GM12865 (cell line): ENCODE data around the gene TBX2.

ENCODE experiments used
- DNase-seq: peaks from one replicate; pipeline ENCODE4 v3.0.0; 2010; ENCODE audit warnings: low read depth
- H3K4me3 ChIP-seq: 2 replicates; pipeline ENCODE4 v1.5.1; 2011; ENCODE audit warnings: mild to moderate bottlenecking, low read depth, low read length, control low read depth
- CTCF ChIP-seq: IDR thresholded peaks from 2 replicates; pipeline ENCODE4 v1.5.1; 2011; ENCODE audit warnings: low read length, control low read depth, low read depth, inconsistent platforms; ENCODE audit not compliant: insufficient read depth; ENCODE audit errors: missing control alignments

The TBX2 gene

DNA sequence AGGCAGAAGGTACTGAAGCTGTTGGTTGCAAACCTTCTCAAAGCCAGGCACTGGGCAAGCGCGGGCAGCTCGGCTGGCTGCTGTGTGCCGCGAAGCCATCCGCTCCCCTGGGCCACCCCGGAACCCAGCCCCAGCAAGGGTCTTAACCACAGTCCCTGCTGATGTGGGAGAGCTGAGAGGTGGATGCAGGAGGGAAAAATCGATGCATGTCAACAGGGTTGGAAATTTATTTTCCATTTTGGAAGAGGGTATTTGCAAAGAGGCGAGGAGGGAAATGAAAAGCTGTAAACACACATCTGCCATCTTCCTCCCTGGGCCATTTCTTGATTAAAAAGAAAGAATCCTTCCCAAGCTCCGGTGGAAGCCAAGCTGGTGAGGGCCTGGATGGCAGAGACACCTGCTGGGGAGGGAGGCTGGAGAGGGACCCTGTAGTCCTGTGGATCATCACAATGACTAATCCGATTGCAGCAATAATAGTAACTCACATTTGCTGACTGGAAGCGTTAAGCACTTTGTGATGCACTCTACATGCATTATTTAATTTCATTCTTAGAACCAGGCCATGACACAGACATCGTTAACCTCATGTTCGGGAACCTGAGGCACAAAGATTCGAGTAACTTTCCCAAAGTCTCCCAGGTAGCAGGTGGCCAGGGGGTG, 13.9 kb upstream of the TBX2 start:
- no peak for TF ChIP-seq CTCF
- no peak overlapping the region for H3K4me3 ChIP-seq
- no peak for DNase-seq

DNA sequence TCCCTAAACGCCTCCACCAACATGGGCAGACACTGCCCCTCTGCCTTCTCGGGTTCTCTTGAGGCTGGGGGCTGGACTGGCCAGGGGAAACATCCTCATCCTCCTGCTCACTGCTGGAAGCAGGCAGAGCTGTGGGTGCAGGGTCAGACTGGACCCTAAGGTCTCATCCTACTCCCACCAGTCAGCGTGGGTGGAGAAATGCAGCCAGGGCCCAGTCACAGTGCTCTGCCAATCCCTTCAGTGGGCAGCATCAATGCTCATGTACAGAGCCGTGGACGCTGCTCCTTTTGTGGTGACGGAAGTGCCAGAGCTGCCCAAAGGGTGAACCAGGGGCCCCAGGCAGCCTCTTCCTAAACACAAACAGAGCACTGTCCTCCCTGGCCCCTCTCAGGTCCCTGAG, 13.4 kb upstream of the TBX2 start:
- H3K4me3 ChIP-seq = no peak overlapping the region
- no peak for DNase-seq
- TF ChIP-seq CTCF = no peak

DNA sequence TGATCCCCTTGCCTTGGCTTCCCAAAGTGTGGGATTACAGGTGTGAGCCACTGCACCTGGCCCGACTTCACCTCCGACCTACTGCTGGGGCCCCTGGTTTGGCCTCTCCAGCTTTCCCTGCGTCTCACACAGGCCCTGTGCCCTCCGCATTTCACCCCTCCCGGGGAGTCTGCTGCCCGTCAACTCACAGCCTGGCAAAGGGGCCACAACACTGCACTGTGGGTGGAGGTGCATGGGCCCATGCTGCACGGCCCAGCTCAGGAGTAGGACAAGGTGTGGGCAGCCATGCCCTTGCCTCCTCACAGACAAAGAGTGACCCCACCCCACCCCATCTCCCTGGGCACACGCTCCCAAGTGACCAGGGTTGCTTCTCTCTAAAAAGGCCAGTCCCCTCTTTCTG, 12.6 kb upstream of the TBX2 start:
- TF ChIP-seq CTCF = no peak
- no peak overlapping the region for H3K4me3 ChIP-seq
- DNase-seq = no peak

GRCh38 chr17:61387511-61388305, 11.9 kb upstream of the TBX2 start:
- DNase-seq = no peak
- H3K4me3 ChIP-seq = no peak overlapping the region
- no peak for TF ChIP-seq CTCF

DNA sequence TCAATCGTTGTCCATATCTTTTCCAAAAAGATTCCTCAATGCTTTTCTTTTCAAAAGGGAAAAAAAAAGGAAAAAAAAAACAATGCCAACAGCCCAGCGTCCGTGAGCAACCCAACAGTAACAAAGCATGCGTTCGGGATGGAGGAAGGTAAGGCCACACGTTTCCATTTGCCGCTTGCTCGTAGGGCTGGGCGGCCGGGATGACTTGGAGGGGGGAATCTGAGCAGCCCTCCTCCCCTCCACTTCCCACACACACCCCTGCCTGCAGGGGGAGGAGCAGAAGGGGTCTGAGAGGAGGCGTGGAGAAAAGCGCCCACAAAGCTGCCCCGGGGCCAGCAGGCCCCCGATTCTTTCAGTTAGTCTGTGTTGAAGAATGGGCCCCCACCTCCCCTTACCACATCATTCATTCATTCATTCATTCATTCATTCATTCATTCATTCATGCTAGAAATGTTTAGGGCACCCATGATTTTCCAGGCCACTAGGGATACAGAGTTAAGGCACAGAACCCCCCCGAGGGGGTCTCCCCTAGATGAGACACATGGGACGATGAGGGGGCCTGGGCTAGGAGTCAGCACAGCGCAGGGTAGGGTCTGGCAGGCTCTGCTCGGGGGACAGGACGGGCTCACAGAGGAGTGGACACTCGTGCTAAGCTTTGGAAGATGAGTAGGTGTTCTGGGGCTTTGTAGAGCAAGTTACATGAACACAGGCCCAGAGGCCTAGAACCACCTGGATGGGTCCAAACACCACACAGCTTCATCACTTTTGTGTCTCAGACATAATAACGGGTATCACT, 10.9 kb upstream of the TBX2 start:
- DNase-seq = no peak
- no peak overlapping the region for H3K4me3 ChIP-seq
- TF ChIP-seq CTCF = no peak

DNA sequence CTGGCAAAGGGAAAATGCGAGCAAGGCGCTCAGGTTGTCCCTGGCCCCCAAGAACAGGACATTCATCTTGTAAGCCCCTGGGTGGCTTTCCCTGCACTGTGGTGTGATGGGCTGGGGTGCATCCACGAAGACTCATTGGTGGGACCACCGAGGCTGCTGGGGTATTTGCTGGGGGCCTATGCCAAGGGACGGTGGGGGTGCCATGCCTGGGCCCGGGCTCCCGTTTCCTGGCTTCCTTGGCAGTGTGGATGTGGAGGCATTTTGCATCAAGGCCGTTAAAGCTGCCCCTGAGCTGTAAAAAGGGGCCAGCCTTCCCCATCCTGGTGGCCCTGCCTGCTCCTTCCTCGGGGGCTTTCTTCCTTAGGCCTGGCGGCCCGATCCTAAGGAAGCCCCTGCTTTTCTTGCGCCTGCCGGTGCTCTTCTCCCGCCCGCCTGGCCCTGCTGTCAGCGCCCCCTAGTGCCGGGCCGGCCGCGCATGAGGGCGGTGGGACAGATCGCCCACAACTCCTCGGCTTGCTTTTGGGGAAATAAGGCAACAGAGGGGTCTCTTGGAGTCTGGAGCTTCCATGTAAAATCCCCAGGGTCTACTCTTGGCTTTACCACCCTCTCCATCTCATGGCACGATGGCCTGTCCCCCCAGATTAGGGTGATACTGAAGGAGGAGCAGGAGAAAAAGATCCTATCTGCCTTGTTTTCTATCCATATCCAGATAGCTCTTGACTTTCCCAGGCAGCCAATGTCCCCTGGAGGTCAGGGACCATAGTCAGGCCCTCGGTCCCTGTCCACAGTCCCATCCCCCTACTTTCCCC, 9.8 kb upstream of the TBX2 start:
- no peak overlapping the region for H3K4me3 ChIP-seq
- DNase-seq = peak; percentile 51
- peak; percentile 84 for TF ChIP-seq CTCF
